H1 (cell line): ENCODE measurements around the gene C16orf90. TPM values are rescaled to one million over a fixed set of nuclear protein-coding genes. Genes with fewer than 3 reads are reported as not detected.
A peak's percentile ranks its signal among the peaks of the same experiment; 100 is the strongest.

ENCODE experiments used
- CTCF ChIA-PET: fragments of 300-600 bp; sonication (Branson Sonifier 250); formaldehyde crosslinking; loops from one replicate; lab custom pipeline; 2021; ENCODE audit not compliant: partially characterized antibody; lab: Charles Lee
- POLR2A ChIA-PET: fragments of 300-600 bp; sonication (Branson Sonifier 250); formaldehyde crosslinking; loops from one replicate; lab custom pipeline; 2021; ENCODE audit warnings: inconsistent platforms; ENCODE audit not compliant: partially characterized antibody; lab: Charles Lee
- DNase-seq, 2 experiments: peaks; one replicate each; pipeline versions ENCODE4 v3.0.0 to v3.0.0-alpha.2; 2010 to 2022; ENCODE audit warnings: low spot score in 2 of 2, low read depth in 1 of 2, mixed read lengths in 1 of 2
- FAIRE-seq: peaks from 2 replicates; lab custom pipeline; 2011; peaks lifted over from hg19 to GRCh38; lab: Jason Lieb, UNC
- H2AFZ ChIP-seq: 2 replicates; pipeline ENCODE4 v1.8.1; 2012; ENCODE audit warnings: low read length, inconsistent platforms
- H2AK5ac ChIP-seq: 2 replicates; pipeline ENCODE4 v1.6.1; 2013; ENCODE audit warnings: low read depth, low read length
- H2BK120ac ChIP-seq: replicated peaks from 2 replicates; pipeline ENCODE3; 2013; ENCODE audit warnings: low read depth, low read length, inconsistent platforms
- H2BK12ac ChIP-seq: 2 replicates; pipeline ENCODE4 v1.6.1; 2013; ENCODE audit warnings: low read depth, low read length
- H2BK15ac ChIP-seq: 2 replicates; pipeline ENCODE4 v1.6.1; 2013; ENCODE audit warnings: low read length
- H2BK20ac ChIP-seq: 2 replicates; pipeline ENCODE4 v1.6.1; 2013; ENCODE audit warnings: low read length
- H2BK5ac ChIP-seq: 2 replicates; pipeline ENCODE4 v1.6.1; 2013; ENCODE audit warnings: low read depth, low read length
- H3K14ac ChIP-seq: 2 replicates; pipeline ENCODE4 v1.6.1; 2013; ENCODE audit warnings: inconsistent platforms; ENCODE audit not compliant: insufficient read length
- H3K18ac ChIP-seq: 2 replicates; pipeline ENCODE4 v1.6.1; 2013; ENCODE audit warnings: low read length; ENCODE audit errors: extremely low read depth
- H3K23ac ChIP-seq: 2 replicates; pipeline ENCODE4 v1.6.1; 2013; ENCODE audit warnings: inconsistent platforms; ENCODE audit not compliant: insufficient read length
- H3K23me2 ChIP-seq: 2 replicates; pipeline ENCODE4 v1.6.1; 2013; ENCODE audit warnings: low read depth, low read length
- H3K27ac ChIP-seq: 2 replicates; pipeline ENCODE4 v1.6.1; 2011; ENCODE audit warnings: low read depth, low read length, inconsistent platforms
- H3K27me3 ChIP-seq, 4 experiments: replicated peaks in 1 of 4; 1 replicate in 1 of 4; 2 replicates in 3 of 4; pipeline versions ENCODE4 v1.6.1 to v1.8.1; 2011 to 2013; ENCODE audit warnings: low read length in 3 of 4, mild to moderate bottlenecking in 3 of 4, inconsistent platforms in 2 of 4, mixed read lengths in 2 of 4, moderate library complexity in 1 of 4; ENCODE audit not compliant: control insufficient read depth in 3 of 4, insufficient read depth in 3 of 4; ENCODE audit errors: extremely low read depth in 1 of 4
- H3K36me3 ChIP-seq, 4 experiments: 2 replicates each; pipeline versions ENCODE4 v1.6.1 to v1.8.1; 2011 to 2013; ENCODE audit warnings: mild to moderate bottlenecking in 4 of 4, low read length in 3 of 4, moderate library complexity in 2 of 4, control low read depth in 1 of 4, inconsistent platforms in 1 of 4; ENCODE audit not compliant: insufficient read depth in 4 of 4, control insufficient read depth in 2 of 4
- H3K4ac ChIP-seq: replicated peaks from 2 replicates; pipeline ENCODE3; 2013; ENCODE audit warnings: low read length, low read depth, mixed read lengths, inconsistent platforms; ENCODE audit not compliant: insufficient read length
- H3K4me1 ChIP-seq, 4 experiments: replicated peaks in 1 of 4; 1 replicate in 1 of 4; 2 replicates in 3 of 4; pipeline versions ENCODE4 v1.6.1 to v1.8.1; 2011 to 2013; ENCODE audit warnings: low read length in 3 of 4, inconsistent platforms in 2 of 4, mixed read lengths in 1 of 4; ENCODE audit not compliant: insufficient read depth in 4 of 4, control insufficient read depth in 3 of 4
- H3K4me2 ChIP-seq, 2 experiments: 2 replicates each; pipeline versions ENCODE4 v1.6.1 to v1.8.1; 2011 to 2013; ENCODE audit warnings: low read depth in 2 of 2, low read length in 2 of 2, control low read depth in 1 of 2, inconsistent platforms in 1 of 2, mild to moderate bottlenecking in 1 of 2; ENCODE audit not compliant: insufficient read depth in 1 of 2
- H3K4me3 ChIP-seq, 4 experiments: fragments of 200-600, 300-600 bp in 1 of 4; sonication (generic), shearing (Covaris generic), sonication (Bioruptor Twin) in 1 of 4; 2 replicates each; pipeline versions ENCODE4 v1.5.1 to v1.8.1; 2011 to 2016; ENCODE audit warnings: low read length in 4 of 4, low read depth in 3 of 4, control low read depth in 2 of 4, inconsistent platforms in 2 of 4, mild to moderate bottlenecking in 2 of 4, mixed read lengths in 1 of 4, moderate library complexity in 1 of 4; ENCODE audit not compliant: insufficient read depth in 2 of 4; ENCODE audit errors: extremely low read depth in 1 of 4
- H3K56ac ChIP-seq: replicated peaks from 2 replicates; pipeline ENCODE3; 2013; ENCODE audit warnings: low read depth, mild to moderate bottlenecking, mixed read lengths, low read length, inconsistent platforms; ENCODE audit not compliant: insufficient read length
- H3K79me1 ChIP-seq: 2 replicates; pipeline ENCODE4 v1.6.1; 2013; ENCODE audit warnings: low read depth, low read length, control low read depth
- H3K79me2 ChIP-seq, 2 experiments: 2 replicates each; pipeline versions ENCODE4 v1.6.1 to v1.8.1; 2012 to 2013; ENCODE audit warnings: low read length in 2 of 2, mild to moderate bottlenecking in 2 of 2, inconsistent platforms in 1 of 2; ENCODE audit not compliant: insufficient read depth in 2 of 2, control insufficient read depth in 1 of 2
- H3K9ac ChIP-seq, 4 experiments: replicated peaks in 1 of 4; 1 replicate in 1 of 4; 2 replicates in 3 of 4; pipeline versions ENCODE4 v1.6.1 to v1.8.1; 2011 to 2013; ENCODE audit warnings: low read depth in 3 of 4, low read length in 3 of 4, control low read depth in 2 of 4, mild to moderate bottlenecking in 2 of 4, moderate library complexity in 2 of 4, inconsistent platforms in 1 of 4; ENCODE audit errors: extremely low read depth in 1 of 4
- H3K9me3 ChIP-seq, 2 experiments: 2 replicates each; pipeline versions ENCODE4 v1.6.1 to v1.8.1; 2012 to 2013; ENCODE audit warnings: mild to moderate bottlenecking in 2 of 2, moderate library complexity in 2 of 2, control low read depth in 1 of 2, inconsistent platforms in 1 of 2, low read depth in 1 of 2, low read length in 1 of 2, mixed read lengths in 1 of 2; ENCODE audit not compliant: insufficient read depth in 2 of 2
- H4K20me1 ChIP-seq, 2 experiments: replicated peaks in 1 of 2; 2 replicates each; pipeline versions ENCODE3 to v1.8.1; 2011 to 2013; ENCODE audit warnings: inconsistent platforms in 2 of 2, low read length in 2 of 2, mild to moderate bottlenecking in 1 of 2; ENCODE audit not compliant: insufficient read depth in 2 of 2, control insufficient read depth in 1 of 2
- H4K5ac ChIP-seq: 2 replicates; pipeline ENCODE4 v1.6.1; 2013; ENCODE audit warnings: low read length, low read depth, mixed read lengths, inconsistent platforms; ENCODE audit not compliant: insufficient read length
- H4K8ac ChIP-seq: 2 replicates; pipeline ENCODE4 v1.8.0; 2013; ENCODE audit warnings: mild to moderate bottlenecking, moderate library complexity, low read length, inconsistent platforms; ENCODE audit not compliant: insufficient read depth; ENCODE audit errors: extremely low read depth
- H4K91ac ChIP-seq: replicated peaks from 2 replicates; pipeline ENCODE3; 2013; ENCODE audit warnings: low read length, mixed read lengths, inconsistent platforms; ENCODE audit not compliant: insufficient read length
- ATF3 ChIP-seq: IDR thresholded peaks from 2 replicates; pipeline ENCODE4 v1.6.1; 2011; ENCODE audit warnings: low read depth, mild to moderate bottlenecking, low read length; ENCODE audit not compliant: insufficient read depth
- E2F6 ChIP-seq: IDR thresholded peaks from 2 replicates; pipeline ENCODE4 v1.6.1; 2012; ENCODE audit warnings: inconsistent platforms
- EP300 ChIP-seq, 2 experiments: IDR thresholded peaks; 1 replicate in 1 of 2; 2 replicates in 1 of 2; pipeline ENCODE4 v1.6.1; 2011 to 2012; ENCODE audit warnings: low read depth in 2 of 2, low read length in 2 of 2, mild to moderate bottlenecking in 2 of 2, borderline replicate concordance in 1 of 2, inconsistent platforms in 1 of 2, moderate library complexity in 1 of 2
- GABPA ChIP-seq: IDR thresholded peaks from 2 replicates; pipeline ENCODE4 v1.6.1; 2011; ENCODE audit warnings: mild to moderate bottlenecking, low read length, moderate library complexity, borderline replicate concordance; ENCODE audit not compliant: insufficient read depth
- HDAC6 ChIP-seq: IDR thresholded peaks from one replicate; pipeline ENCODE4 v1.7.1; 2012; ENCODE audit warnings: low read depth, mild to moderate bottlenecking, inconsistent platforms, low read length, moderate library complexity
- NRF1 ChIP-seq: IDR thresholded peaks from 2 replicates; pipeline ENCODE4 v1.6.1; 2011; ENCODE audit warnings: mild to moderate bottlenecking, low read depth, low read length, improper control_type of control experiment
- RNF2 ChIP-seq: fragments of 200-900, 300-1000 bp; sonication (generic); IDR thresholded peaks from 2 replicates; pipeline ENCODE4 v1.7.1; 2016; ENCODE audit warnings: borderline replicate concordance, low read depth, mild to moderate bottlenecking, antibody characterized with exemption, low read length; ENCODE audit not compliant: poor library complexity, severe bottlenecking; ENCODE audit errors: missing control alignments
- RXRA ChIP-seq: IDR thresholded peaks from 2 replicates; pipeline ENCODE4 v1.6.1; 2011; ENCODE audit warnings: low read depth, mild to moderate bottlenecking, low read length, moderate library complexity; ENCODE audit not compliant: insufficient read depth
- SIRT6 ChIP-seq: IDR thresholded peaks from one replicate; pipeline ENCODE4 v1.7.1; 2012; ENCODE audit warnings: low read length, inconsistent platforms
- SP4 ChIP-seq: IDR thresholded peaks from 2 replicates; pipeline ENCODE4 v1.6.1; 2012; ENCODE audit warnings: low read length, inconsistent platforms
- WGBS, 2 experiments: shearing (Covaris generic) in 1 of 2; methylation state at CpG; one replicate each; pipeline versions ENCODE4 v1.1.6 to v1.1.7; 2013 to 2015; ENCODE audit warnings: low lambda C conversion rate in 2 of 2, mixed read lengths in 2 of 2, inconsistent platforms in 1 of 2, low coverage in 1 of 2, missing lambda C conversion rate in 1 of 2; ENCODE audit not compliant: insufficient replicate concordance in 2 of 2, insufficient coverage in 1 of 2, insufficient read length in 1 of 2; ENCODE audit errors: extremely low coverage in 1 of 2, missing lambda C conversion rate in 1 of 2; 5-methylcytosine and 5-hydroxymethylcytosine counted together
- polyA plus RNA-seq, 7 experiments: library from polyadenylated mRNA; depleted of rRNA in 3 of 7; stranded (reverse) in 5 of 7; unstranded in 2 of 7; fragments of >200 nt in 5 of 7; fragments of 200-250 nt in 2 of 7; gene quantifications; 1 replicate in 5 of 7; 2 replicates in 1 of 7; 4 replicates in 1 of 7; pipeline versions ENCODE4 v1.2.1 to v1.2.3, GENCODE V29; 2011 to 2013; ENCODE audit warnings: missing spikeins in 2 of 7, mixed read lengths in 2 of 7
- total RNA-seq: library from RNA; stranded (reverse); fragmentation: NEBNext Ultra II Directional; extraction: Animal tissue kit (Norgen Biotek cat#: 25700); gene quantifications from 2 replicates; pipeline ENCODE4 v1.2.1, GENCODE V29; 2021

The C16orf90 gene
- total and polyA plus RNA-seq, 2 of the 8 experiments (the other 6 are each of a cell fraction or from before 2014, with no cell fraction given) = not detected

- Histone ChIP-seq H4K5ac (no peak overlapping the region), H3K23me2 (no peaks in the 10 kb centered on the region), H4K20me1 (peaks cover 6 to 7% of the 10 kb centered on the region in 2 experiments), H3K27me3 (no peaks in the 10 kb centered on the region), H3K23ac (no peak overlapping the region), H3K18ac (no peak overlapping the region), H4K91ac (no peak overlapping the region), H2BK15ac (no peak overlapping the region), H3K14ac (no peak overlapping the region), H2BK20ac (no peak overlapping the region), H2BK12ac (no peak overlapping the region), H3K27ac (no peak overlapping the region), H3K4me2 (no peak overlapping the region), H2BK120ac (no peak overlapping the region), H3K4ac (no peak overlapping the region), H3K9me3 (no peaks in the 10 kb centered on the region), H2AK5ac (0 out of 2 replicates have a peak overlapping the region, but pooled peaks have one; percentile 13), H2BK5ac (no peak overlapping the region), H3K4me1 (peaks cover 0 to under 1% (median under 1%) of the 10 kb centered on the region in 4 experiments; a peak in 2 of 7 replicates), H3K9ac (no peak overlapping the region), H3K36me3 (peaks cover 0 to 9% (median 4%) of the 10 kb centered on the region in 4 experiments; a peak in 4 of 8 replicates), H3K79me1 (peaks cover 6% of the 10 kb centered on the region)
- FAIRE-seq = no peak
- POLR2A ChIA-PET = no interaction called here
- CTCF ChIA-PET = no interaction called here
- no peak for DNase-seq
- TF ChIP-seq SIRT6 (no peak), EP300 (IDR thresholded peaks at IDR 0.05; ENCODE audit: borderline replicate concordance in 1 of 2, low read depth in 2 of 2, low read length in 2 of 2) (no peak), ATF3 (no peak), GABPA (no peak), SP4 (no peak), E2F6 (no peak), RXRA (no peak), HDAC6 (no peak), RNF2 (no peak), NRF1 (no peak)
- TF ChIP-seq, all 59 proteins: peak for 0
- WGBS, 2 experiments = 93% methylated on average over 23 of the region's 29 CpGs; no CpG with 5 or more reads in 1 of the 2 experiments
- H3K4me3 ChIP-seq = no peak overlapping the region
- H3K56ac ChIP-seq = no peak overlapping the region
- peak overlapping the region; percentile 41; the same call in 1 of the 2 replicates for H4K8ac ChIP-seq
- peaks cover 0 to 58% of the 10 kb centered on the region in 2 experiments; a peak in 3 of 4 replicates for H3K79me2 ChIP-seq
- no peak overlapping the region for H2AFZ ChIP-seq
Measured at GRCh38 chr16:3475604-3476375, 19.5 kb downstream of the C16orf90 start.
